GM21447 (cell line): Measurements from ENCODE around the gene YBX2.
"Not testable (repeated sequence)": the region's sequence is repeated elsewhere in the genome, so short reads cannot be mapped to it uniquely, and the experiment has no call there.

Source experiments
- ATAC-seq: cut with Tn5 transposase; IDR thresholded peaks from one replicate; pipeline ENCODE4 v1.9.1; 2021; ENCODE audit not compliant: unreplicated experiment

Gene YBX2

DNA sequence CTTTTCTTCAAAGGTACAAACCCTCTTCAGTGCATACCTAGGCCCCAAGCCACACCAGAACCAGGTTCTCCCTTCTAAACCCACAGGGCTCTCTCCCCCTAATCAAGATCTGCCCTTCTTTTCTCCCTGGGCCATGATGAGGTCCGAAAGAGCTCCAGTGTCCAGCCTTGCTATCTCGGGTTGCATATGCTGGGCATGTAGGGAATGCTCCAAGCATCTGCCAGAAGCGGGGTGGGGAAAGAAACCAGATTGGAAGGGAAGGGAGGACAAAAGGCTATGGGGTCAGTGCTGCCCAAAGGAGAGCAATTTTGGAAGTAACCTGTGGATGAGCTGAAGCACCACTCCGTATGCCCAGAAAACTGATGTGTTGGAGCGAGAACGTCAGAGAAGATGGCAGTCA, 45.2 kb downstream of the YBX2 start:
- ATAC-seq = no peak

DNA sequence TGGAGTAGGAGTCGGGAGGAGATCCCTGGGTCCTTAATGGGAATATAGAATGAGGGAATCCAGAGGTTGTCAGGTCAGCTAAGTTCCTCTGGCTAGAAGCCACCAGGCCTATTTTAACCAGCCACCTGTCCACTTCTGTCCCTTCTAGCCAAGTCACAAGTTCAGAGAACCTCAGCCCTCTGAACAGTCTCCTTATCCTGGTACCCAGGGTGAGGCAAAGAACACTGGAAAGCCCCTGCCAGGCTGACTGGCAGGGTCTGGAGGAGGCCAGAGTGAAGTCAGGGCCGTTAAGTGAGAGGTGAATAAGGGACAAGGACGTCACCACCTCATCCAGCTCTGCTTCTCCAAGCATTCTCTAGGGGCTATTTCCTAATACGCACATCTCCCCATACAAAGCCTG, 45.6 kb downstream of the YBX2 start:
- no peak for ATAC-seq

DNA sequence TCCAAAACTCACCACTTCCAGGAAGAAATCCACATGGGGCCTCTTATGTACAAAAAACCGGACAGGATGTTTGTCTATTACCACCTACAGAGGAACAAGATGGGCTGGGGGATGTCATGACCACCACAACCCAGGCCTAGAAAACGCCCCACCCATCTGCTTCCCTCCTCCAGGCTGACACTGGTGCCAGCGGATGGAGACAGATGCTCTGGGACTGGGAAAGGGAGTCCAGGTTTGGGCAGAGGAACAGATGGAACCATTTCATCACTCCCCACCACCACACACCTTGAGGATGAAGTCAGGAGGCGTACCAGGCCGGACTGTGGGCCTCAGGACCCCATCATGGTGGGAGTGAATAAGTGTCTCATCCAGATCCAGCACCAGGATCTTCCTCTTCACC, 47.7 kb downstream of the YBX2 start:
- ATAC-seq = no peak

DNA sequence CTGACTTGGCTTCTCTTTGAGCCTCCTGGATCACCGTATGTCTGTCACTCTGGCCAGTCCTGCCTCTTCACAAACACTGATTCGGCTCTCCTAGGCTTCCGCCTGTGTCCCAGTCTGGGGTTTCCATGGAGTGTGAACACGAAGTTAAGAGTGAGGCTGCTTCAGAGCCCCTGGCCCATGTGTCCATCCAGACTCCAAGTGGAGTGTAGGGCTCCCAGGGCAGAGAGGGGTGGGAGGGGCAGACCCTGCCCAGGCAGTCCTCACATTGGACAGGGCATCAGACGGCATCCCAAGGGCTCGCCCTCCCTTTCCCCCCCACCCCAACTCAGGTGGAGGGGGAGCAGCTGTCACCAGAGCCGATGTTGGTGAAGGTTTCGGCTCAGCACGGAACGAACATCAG, 50.6 kb downstream of the YBX2 start:
- ATAC-seq = not testable (repeated sequence)

DNA sequence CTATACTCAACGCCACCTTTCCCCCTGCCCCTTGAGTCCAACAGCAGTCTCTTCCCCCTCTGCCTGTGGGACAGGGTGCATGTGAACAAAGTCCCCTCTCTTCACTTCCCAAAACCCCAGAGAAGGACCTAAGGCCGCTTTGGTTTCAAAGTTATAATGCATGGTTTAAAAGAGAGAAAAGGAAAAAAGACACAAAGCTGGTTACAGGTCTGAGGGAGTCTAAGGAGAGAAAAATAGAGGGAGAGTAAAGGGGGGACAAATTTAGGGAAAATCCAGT, 51.0 kb downstream of the YBX2 start:
- ATAC-seq = no peak

DNA sequence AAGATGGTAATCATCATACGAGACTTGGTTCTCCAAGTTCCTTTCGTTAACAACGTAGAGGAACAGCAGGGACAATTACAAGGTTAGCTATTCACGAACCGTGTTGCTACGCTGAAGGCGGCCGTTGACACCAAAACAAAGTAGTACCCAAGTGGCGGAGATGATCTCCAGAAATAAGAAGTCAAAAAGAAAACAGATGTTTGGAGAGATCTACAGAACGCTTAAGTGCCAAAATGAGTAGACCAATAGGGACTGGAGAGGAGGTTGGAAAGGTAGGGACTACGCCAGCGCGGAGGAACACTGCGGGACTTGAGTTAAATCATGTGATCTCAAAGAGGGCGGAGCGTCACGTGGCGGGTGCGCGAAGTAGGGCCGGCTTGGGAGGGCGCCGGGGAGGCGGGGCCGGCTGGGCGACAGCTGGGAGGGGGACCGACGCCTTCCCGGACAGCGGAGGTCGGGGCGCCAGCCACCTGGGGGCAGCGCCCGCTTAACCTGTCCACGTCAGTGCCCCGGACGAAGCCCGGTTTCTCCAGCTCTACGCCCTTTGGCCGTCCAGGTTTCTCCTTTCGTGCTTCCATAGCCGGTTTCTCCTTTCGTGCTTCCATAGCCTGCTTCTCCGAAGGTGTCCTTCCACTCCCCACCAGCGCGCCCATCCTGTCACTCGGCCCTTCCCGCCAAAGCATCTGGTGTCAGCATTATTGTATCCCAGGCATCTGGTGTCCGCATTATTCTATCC, 51.6 kb downstream of the YBX2 start:
- peak; percentile 39 for ATAC-seq

DNA sequence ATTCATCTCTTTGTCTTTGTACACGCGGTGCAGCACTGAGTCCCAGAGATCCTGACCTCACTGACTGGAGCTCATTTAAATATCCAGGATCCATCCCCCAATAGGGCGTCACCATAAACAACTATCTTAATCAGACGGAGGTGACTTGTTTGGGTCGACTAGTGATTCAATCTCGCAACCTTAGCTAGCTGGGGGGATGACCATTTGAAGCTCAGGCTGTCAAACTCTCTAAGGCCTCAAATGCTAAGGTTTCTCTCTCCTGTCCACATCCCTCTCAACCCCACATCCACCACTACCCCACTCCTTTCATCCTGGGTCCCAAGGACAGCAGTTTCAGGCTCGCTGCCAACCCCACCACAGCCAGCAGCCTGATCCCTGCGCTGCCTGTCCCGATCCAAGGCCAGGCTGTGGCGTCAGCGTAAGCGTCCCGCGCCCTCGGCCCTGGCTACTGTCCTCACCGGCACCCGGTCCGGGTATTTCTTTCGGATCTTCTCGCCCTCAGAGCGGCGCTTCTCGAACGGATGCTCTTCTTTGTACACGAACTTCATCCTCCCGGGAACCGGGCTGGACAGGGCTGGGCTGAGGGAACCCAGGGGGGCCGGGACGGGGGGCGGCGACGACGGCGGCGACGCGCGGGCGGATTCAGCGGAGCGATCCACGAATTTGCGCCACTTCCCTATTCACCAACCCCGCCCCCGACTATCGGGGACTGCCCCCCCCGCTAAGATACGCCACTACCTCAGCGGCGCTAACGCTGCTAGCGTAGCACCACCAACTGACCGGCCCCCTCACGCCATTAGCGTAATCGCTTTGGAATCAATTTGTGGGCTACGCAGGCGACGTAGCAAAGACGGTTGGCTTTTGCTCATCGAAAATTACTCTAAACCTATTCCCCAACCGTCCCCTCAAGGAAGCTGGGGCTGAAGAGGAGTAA, 52.4 kb downstream of the YBX2 start, which contains the start of gene GABARAP:
Gene GABARAP, minus strand, starts transcription at position 667 of the 934 bp plus-strand sequence. Its CDS starts 119 bp downstream, at position 548.
- ATAC-seq = peak; percentile 23

DNA sequence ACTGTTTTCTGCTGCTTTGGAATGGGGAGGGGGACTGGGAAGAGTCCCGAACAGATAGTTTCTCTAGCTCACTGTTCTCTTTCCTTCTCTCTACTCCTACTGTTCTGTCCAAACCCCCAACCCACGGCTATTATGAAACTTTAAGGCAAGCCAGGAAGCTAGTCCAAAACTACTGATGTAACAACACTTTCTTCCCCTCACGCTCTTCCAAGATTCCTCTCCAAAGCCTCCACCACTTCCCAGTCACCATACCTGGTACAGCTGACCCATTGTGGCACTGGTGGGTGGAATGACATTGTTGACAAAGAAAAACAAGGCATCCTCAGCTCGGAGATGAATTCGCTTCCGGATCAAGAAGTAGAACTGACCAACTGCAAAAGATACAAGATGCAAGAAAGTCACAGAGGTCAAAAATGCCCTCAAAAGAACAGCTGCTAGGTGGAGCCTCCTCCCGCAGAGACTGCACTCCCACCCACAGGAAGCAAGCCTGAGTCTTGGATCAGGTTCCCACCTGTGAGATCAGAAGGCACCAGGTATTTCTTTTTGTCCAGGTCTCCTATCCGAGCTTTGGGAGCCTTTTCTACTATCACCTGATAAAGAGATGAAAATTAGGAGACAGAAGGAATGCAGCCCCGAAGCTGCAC, 53.2 kb downstream of the YBX2 start:
- no peak for ATAC-seq

DNA sequence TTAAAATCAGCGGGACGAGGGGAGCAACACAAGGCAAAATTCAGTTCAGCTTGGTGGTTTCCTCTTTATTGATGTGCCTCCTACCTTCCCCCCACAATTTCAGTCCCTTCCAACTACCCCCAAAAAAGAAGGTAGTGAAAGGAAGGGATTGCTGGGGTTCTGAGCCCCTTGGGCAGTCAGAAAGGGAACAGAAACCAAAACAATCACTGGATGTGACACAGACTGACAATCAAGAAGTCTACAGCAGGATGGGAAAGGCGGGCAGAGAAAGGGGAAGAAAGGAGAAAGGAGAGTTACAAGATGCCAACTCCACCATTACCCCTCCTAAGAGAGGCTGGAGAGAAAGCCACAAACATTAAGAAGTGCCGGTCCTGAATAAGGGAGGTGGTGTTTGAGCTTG, 54.1 kb downstream of the YBX2 start:
- ATAC-seq = no peak

DNA sequence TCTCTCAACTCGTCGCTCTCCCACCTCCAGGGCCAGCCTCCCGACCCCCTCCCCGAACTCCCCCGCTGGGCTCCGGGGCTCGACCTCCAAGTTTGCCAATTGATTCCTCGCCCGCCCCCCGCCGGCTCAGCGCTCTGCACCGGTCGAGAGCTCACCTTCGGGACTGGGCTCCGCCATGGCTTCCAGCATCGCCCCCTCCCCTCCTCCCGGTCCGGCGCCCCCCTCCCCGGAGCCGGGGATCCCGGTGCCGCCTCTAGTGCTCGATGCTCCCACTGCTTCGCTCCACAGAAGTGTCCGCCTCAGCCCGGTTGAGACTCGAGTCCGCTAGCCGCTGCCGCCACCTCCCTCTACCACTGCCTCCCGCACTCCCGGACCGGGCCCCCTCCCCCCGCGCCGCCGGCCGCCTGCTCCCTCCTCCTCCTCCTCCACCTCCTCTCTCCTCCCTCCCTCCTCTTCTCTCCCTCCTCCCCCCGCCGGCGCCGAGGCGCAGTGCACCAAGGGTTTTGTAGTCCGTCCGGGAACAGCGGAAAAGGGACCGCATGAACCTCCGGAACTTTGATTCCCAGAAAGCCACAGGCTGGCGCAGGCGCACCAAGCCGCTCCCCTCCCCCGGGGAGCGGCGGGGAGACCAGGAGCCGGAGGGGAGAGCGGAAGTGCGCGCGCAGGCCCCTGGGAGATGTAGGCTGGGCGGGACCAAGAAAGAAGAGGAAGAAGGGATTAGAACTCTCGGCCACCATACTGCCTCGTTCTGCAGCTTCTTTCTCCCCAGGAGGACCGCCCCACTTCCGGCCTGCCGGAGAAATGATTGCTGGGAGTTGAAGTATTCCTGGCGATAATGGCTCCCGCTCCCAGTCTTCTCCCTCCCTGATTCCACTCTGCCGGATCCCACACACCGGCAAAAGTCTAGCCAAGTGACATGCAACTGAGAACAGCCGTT, 55.1 kb downstream of the YBX2 start, which contains the start of gene PHF23:
Gene PHF23, minus strand, starts transcription at position 367 of the 937 bp plus-strand sequence. Its CDS starts 178 bp downstream, at position 189.
- ATAC-seq = peak; percentile 56

DNA sequence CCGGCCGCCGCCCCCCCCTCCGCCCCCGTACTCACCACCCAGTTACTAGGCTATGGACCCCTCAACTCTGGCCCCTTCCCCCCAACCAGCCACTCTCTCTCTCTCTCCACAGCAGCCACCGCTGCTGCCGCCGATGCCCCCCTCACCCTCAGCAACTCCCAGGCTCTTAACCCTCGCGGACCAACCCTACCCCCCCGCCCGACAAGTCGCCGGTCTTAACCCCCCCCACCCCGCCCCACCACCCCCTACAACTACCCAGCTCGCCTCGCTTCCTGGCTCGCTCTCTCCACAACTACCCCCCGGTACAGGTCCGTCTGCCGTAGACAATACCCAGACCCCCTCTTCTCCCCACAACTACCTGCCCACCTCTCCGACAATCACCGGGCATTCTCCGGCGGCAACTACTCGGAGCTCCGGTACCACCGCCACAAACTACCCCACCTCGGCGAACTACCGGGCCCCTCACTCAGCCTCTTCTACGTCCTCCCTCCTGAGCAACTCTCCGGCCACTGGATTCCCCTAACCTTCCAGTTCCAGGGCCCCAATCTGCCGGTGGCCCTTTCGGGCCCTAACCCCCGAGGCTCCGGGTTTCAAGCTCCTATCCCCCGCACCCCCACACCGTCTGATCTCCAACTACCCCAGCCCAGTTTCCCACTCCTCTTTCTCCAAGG, 55.9 kb downstream of the YBX2 start:
- ATAC-seq = no peak
